GM12878 (cell line): ENCODE measurements around the gene KRTAP10-6. TPM values are rescaled to one million over a fixed set of nuclear protein-coding genes. Genes with fewer than 3 reads are reported as not detected.

Source experiments
- ATAC-seq: fragments of 200-7000 bp; cut with Tn5 transposase; 3 replicates; pipeline ENCODE4 v1.9.1; 2020; ENCODE audit warnings: mild to moderate bottlenecking, moderate library complexity
- BruUV-seq: library from RNA; stranded (reverse); fragments of 400-500 nt; replicated peaks from 2 replicates; lab custom pipeline; 2021; lab: Mats Ljungman, UMichigan
- CTCF ChIA-PET: fragments of 300-600 bp; sonication (Branson Sonifier 250); formaldehyde crosslinking; extraction: SDS; loops from one replicate; lab custom pipeline; 2021; ENCODE audit warnings: inconsistent platforms; lab: Yijun Ruan, JAX
- POLR2A ChIA-PET: fragments of 350-600 bp; formaldehyde crosslinking; extraction: SDS; loops from one replicate; lab custom pipeline; 2021; ENCODE audit warnings: inconsistent platforms; lab: Charles Lee
- RAD21 ChIA-PET: fragments of 300-600 bp; sonication (Branson Sonifier 250); formaldehyde crosslinking; loops from one replicate; lab custom pipeline; 2023; ENCODE audit warnings: antibody characterized with exemption; ENCODE audit not compliant: unreplicated experiment; lab: Charles Lee
- SMC1A ChIA-PET: fragments of 300-600 bp; sonication (Branson Sonifier 250); formaldehyde crosslinking; loops from one replicate; lab custom pipeline; 2023; ENCODE audit not compliant: unreplicated experiment, uncharacterized antibody; lab: Charles Lee
- DNase-seq: peaks from one replicate; pipeline ENCODE4 v3.0.0-alpha.2; 2011; ENCODE audit warnings: low read depth, low spot score
- FAIRE-seq: peaks from 3 replicates; lab custom pipeline; 2011; peaks lifted over from hg19 to GRCh38; lab: Jason Lieb, UNC
- H2AFZ ChIP-seq: 2 replicates; pipeline ENCODE4 v1.6.0; 2011; ENCODE audit warnings: low read depth, low read length, control low read depth; ENCODE audit not compliant: control insufficient read depth
- H3K27ac ChIP-seq: 2 replicates; pipeline ENCODE4 v1.5.1; 2011; ENCODE audit warnings: control low read depth; ENCODE audit not compliant: control insufficient read depth, insufficient read depth
- H3K27me3 ChIP-seq, 2 experiments: replicated peaks in 1 of 2; 2 replicates each; pipeline versions ENCODE4 v1.6.0 to v1.6.1; 2011; ENCODE audit warnings: low read length in 1 of 2; ENCODE audit not compliant: control insufficient read depth in 2 of 2, insufficient read depth in 2 of 2
- H3K36me3 ChIP-seq, 2 experiments: 2 replicates each; pipeline ENCODE4 v1.5.1; 2011; ENCODE audit warnings: low read length in 1 of 2; ENCODE audit not compliant: control insufficient read depth in 2 of 2, insufficient read depth in 2 of 2
- H3K4me1 ChIP-seq: 2 replicates; pipeline ENCODE4 v1.6.1; 2011; ENCODE audit warnings: mild to moderate bottlenecking, low read length, moderate library complexity, mixed read lengths; ENCODE audit not compliant: control insufficient read depth, insufficient read depth
- H3K4me2 ChIP-seq: 2 replicates; pipeline ENCODE4 v1.6.0; 2011; ENCODE audit warnings: control low read depth; ENCODE audit not compliant: control insufficient read depth, insufficient read depth
- H3K4me3 ChIP-seq: fragments of 200-600 bp; sonication (generic); 2 replicates; pipeline ENCODE4 v1.5.1; 2016
- H3K79me2 ChIP-seq: 2 replicates; pipeline ENCODE4 v1.6.0; 2011; ENCODE audit warnings: low read length; ENCODE audit not compliant: control insufficient read depth, insufficient read depth
- H3K9ac ChIP-seq: 2 replicates; pipeline ENCODE4 v1.8.0; 2011; ENCODE audit warnings: low read length, control low read depth, mixed read lengths; ENCODE audit not compliant: control insufficient read depth, insufficient read depth
- H3K9me3 ChIP-seq: replicated peaks from 3 replicates; pipeline ENCODE4 v1.5.1; 2011; ENCODE audit warnings: mild to moderate bottlenecking, low read length; ENCODE audit not compliant: control insufficient read depth, insufficient read depth
- H4K20me1 ChIP-seq: 2 replicates; pipeline ENCODE4 v1.6.0; 2011; ENCODE audit not compliant: control insufficient read depth, insufficient read depth
- BRCA1 ChIP-seq: IDR thresholded peaks from 2 replicates; pipeline ENCODE4 v1.6.1; 2011; ENCODE audit warnings: low read depth, low read length, improper control_type of control experiment
- DPF2 ChIP-seq: fragments of 450-650 bp; IDR thresholded peaks from 2 replicates; pipeline ENCODE4 v1.6.1; 2017; ENCODE audit warnings: mild to moderate bottlenecking
- E2F8 ChIP-seq: fragments of 450-650 bp; IDR thresholded peaks from 2 replicates; pipeline ENCODE4 v1.6.1; 2018; ENCODE audit warnings: mild to moderate bottlenecking, low read depth, moderate library complexity; ENCODE audit not compliant: partially characterized antibody
- GABPA ChIP-seq: IDR thresholded peaks from 2 replicates; pipeline ENCODE4 v1.6.1; 2014; ENCODE audit warnings: antibody characterized with exemption, low read depth, mild to moderate bottlenecking, inconsistent platforms
- HDAC2 ChIP-seq: fragments of 200-600 bp; sonication (generic); IDR thresholded peaks from 2 replicates; pipeline ENCODE4 v1.6.1; 2017
- MLLT1 ChIP-seq: fragments of 450-650 bp; IDR thresholded peaks from 2 replicates; pipeline ENCODE4 v1.6.1; 2016; ENCODE audit warnings: mild to moderate bottlenecking
- NFYA ChIP-seq: IDR thresholded peaks from 2 replicates; pipeline ENCODE4 v1.6.1; 2011; ENCODE audit warnings: low read depth, mild to moderate bottlenecking, low read length, improper control_type of control experiment, borderline replicate concordance
- NFYB ChIP-seq: IDR thresholded peaks from 2 replicates; pipeline ENCODE4 v1.6.1; 2011; ENCODE audit warnings: low read depth, mild to moderate bottlenecking, low read length, improper control_type of control experiment, moderate library complexity; ENCODE audit not compliant: insufficient read depth
- PAX8 ChIP-seq: fragments of 450-650 bp; IDR thresholded peaks from 2 replicates; pipeline ENCODE4 v1.6.1; 2017; ENCODE audit warnings: mild to moderate bottlenecking, moderate library complexity
- SUPT20H ChIP-seq: IDR thresholded peaks from 2 replicates; pipeline ENCODE4 v1.6.1; 2011; ENCODE audit warnings: low read depth, mild to moderate bottlenecking, low read length, moderate library complexity, borderline replicate concordance; ENCODE audit not compliant: control insufficient read depth
- TCF12 ChIP-seq: IDR thresholded peaks from 2 replicates; pipeline ENCODE4 v1.6.1; 2011; ENCODE audit warnings: low read depth, mild to moderate bottlenecking, low read length
- ZBTB33 ChIP-seq: fragments of 450-650 bp; IDR thresholded peaks from 2 replicates; pipeline ENCODE4 v1.6.1; 2017; ENCODE audit warnings: mild to moderate bottlenecking
- ZNF384 ChIP-seq: IDR thresholded peaks from 2 replicates; pipeline ENCODE4 v1.6.1; 2012; ENCODE audit warnings: low read depth, mild to moderate bottlenecking, low read length, improper control_type of control experiment, borderline replicate concordance
- WGBS: methylation state at CpG from one replicate; pipeline ENCODE4 v1.1.6; 2016; ENCODE audit warnings: low lambda C conversion rate; ENCODE audit not compliant: insufficient replicate concordance, insufficient coverage; ENCODE audit errors: missing lambda C conversion rate; 5-methylcytosine and 5-hydroxymethylcytosine counted together
- in situ Hi-C: fragments of 300-500 bp; cut with MboI; formaldehyde crosslinking; loops from 9 replicates; pipeline ENCODE4 v1.14.3; 2018; ENCODE audit warnings: mixed read lengths
- intact Hi-C: fragments of 100-400 bp; cut with micrococcal nuclease; formaldehyde crosslinking; loops from one replicate; pipeline ENCODE4 v1.14.2; 2022; ENCODE audit not compliant: unreplicated experiment
- polyA plus RNA-seq, 11 experiments: library from polyadenylated mRNA; depleted of rRNA in 4 of 11; unstranded in 6 of 11; stranded (reverse) in 5 of 11; fragments of >200 nt; fragmentation: Nextera tagmentation in 4 of 11; fragmentation: Illumina TruSeq in 1 of 11; extraction: Ambion mirVana in 4 of 11; extraction: Trizol in 1 of 11; gene quantifications; 1 replicate in 1 of 11; 2 replicates in 10 of 11; pipeline versions ENCODE4 v1.2.1 to v1.2.3, GENCODE V29; 2011 to 2016; ENCODE audit warnings: inconsistent platforms in 2 of 11, missing spikeins in 2 of 11, low read depth in 1 of 11
- total RNA-seq, 4 experiments: library from RNA; depleted of rRNA in 3 of 4; stranded (reverse); fragments of >200 nt in 3 of 4; fragmentation: Illumina TruSeq in 1 of 4; extraction: Trizol in 1 of 4; gene quantifications; 2 replicates each; pipeline versions ENCODE4 v1.2.1 to v1.2.3, GENCODE V29; 2013 to 2021

KRTAP10-6 gene
- total and polyA plus RNA-seq, 10 of the 15 experiments (the other 5 are each of a cell fraction or from before 2014, with no cell fraction given) = not detected

DNA sequence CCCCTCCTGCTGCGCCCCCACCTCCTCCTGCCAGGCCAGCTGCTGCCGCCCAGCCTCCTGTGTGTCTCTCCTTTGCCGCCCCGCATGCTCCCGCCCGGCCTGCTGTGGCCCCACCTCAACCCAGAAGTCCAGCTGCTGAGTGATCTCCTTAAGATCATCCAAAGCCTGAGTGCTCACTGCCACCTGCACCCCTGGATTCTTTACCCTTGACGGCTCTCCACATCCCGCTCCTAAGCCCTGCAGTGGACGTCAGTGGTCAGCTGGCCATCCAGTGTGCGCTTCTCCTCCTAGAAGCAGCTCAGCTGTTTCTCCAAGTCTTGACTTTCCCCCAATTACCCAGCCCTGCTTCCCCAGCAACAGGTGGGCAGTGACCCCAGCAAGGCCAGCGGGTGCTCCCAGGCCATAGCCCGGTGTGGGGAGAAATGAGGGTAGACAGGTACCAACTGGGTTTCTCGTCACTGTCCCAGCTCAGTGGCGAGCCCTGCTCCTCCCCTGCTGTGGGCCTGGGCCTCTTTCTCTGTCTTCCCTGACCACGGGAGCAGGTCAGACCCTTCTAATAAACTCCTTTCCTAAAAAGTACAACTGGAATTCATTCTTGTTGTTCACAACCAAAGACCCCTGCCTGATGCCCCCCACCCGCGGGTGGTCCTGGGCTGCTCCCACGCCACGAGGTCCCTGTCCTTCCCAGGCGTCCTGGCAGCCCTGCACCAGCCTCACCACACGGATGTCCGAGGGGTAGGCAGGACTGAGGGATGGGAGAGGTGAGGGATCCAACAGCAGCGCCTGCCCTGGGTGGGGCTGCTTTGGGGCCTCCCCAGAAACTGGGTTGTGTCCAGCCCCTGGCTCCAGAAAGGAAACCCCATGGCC, 9.5 kb upstream of the KRTAP10-6 start:
- FAIRE-seq = no peak
- H3K4me2 ChIP-seq = no peak overlapping the region
- WGBS = 36% methylated on average over 23 of the region's 23 CpGs

More for the DNA sequence above, 9.5 kb upstream of the KRTAP10-6 start:
- ChIA-PET POLR2A (no interaction called here), RAD21 (no interaction called here), CTCF (no interaction called here), SMC1A (no interaction called here)
- in situ Hi-C loops (no loop called here), intact Hi-C loops (no loop called here)
- Histone ChIP-seq H3K27me3 (no peaks in the 10 kb centered on the region), H3K36me3 (no peaks in the 10 kb centered on the region), H3K4me1 (no peaks in the 10 kb centered on the region), H3K9me3 (no peaks in the 10 kb centered on the region; the same call in 2 of the 3 replicates), H3K79me2 (no peaks in the 10 kb centered on the region), H3K9ac (no peak overlapping the region), H3K4me3 (no peak overlapping the region), H4K20me1 (no peaks in the 10 kb centered on the region), H3K27ac (no peak overlapping the region), H2AFZ (no peak overlapping the region)
- no peak for TF ChIP-seq GABPA
- TF ChIP-seq NFYA = no peak
- no peak for TF ChIP-seq BRCA1
- no peak for TF ChIP-seq SUPT20H
- no peak for TF ChIP-seq DPF2
- no peak for TF ChIP-seq TCF12
- TF ChIP-seq E2F8 = no peak
- no peak for TF ChIP-seq PAX8
- TF ChIP-seq ZNF384 = no peak
- TF ChIP-seq NFYB = no peak
- no peak for TF ChIP-seq HDAC2
- no peak for TF ChIP-seq ZBTB33
- TF ChIP-seq MLLT1 = no peak
- DNase-seq = no peak
- BruUV-seq = no TSS peak
- ATAC-seq = no peak
